HG03135 (cell line): ENCODE data around the gene ATF7.
"Not testable (repeated sequence)": the region's sequence is repeated elsewhere in the genome, so short reads cannot be mapped to it uniquely, and the experiment has no call there.

ENCODE experiments used
- ATAC-seq: cut with Tn5 transposase; IDR thresholded peaks from one replicate; pipeline ENCODE4 v1.9.1; 2021; ENCODE audit warnings: mild to moderate bottlenecking, moderate library complexity; ENCODE audit not compliant: unreplicated experiment

The ATF7 gene

GRCh38 chr12:53567961-53568808 lies 58.0 kb downstream of the ATF7 start:
- no peak for ATAC-seq

- not testable (repeated sequence) for ATAC-seq
These were observed 60.8 kb downstream of the ATF7 start for GRCh38 chr12:53565376-53565775.

- no peak for ATAC-seq
These were observed 61.2 kb downstream of the ATF7 start for GRCh38 chr12:53564941-53565340.

GRCh38 chr12:53564278-53564677 lies 61.9 kb downstream of the ATF7 start:
- ATAC-seq, result no peak

- ATAC-seq, result no peak
These were observed 62.6 kb downstream of the ATF7 start for GRCh38 chr12:53563452-53564028.

GRCh38 chr12:53561590-53561953 lies 64.6 kb downstream of the ATF7 start:
- ATAC-seq, result no peak

- ATAC-seq, result no peak
These were observed 65.1 kb downstream of the ATF7 start for GRCh38 chr12:53560912-53561589.

GRCh38 chr12:53560351-53560750 lies 65.8 kb downstream of the ATF7 start:
- no peak for ATAC-seq

GRCh38 chr12:53558631-53559030 lies 67.6 kb downstream of the ATF7 start:
- no peak for ATAC-seq

GRCh38 chr12:53552361-53553327 lies 73.5 kb downstream of the ATF7 start:
- ATAC-seq, result no peak

- ATAC-seq, result no peak
These were observed 74.3 kb downstream of the ATF7 start for GRCh38 chr12:53551889-53552291.

GRCh38 chr12:53550595-53550994 lies 75.6 kb downstream of the ATF7 start:
- ATAC-seq, result no peak

GRCh38 chr12:53550131-53550530 lies 76.1 kb downstream of the ATF7 start:
- not testable (repeated sequence) for ATAC-seq

- ATAC-seq, result not testable (repeated sequence)
These were observed 77.8 kb downstream of the ATF7 start for GRCh38 chr12:53548354-53548753.

- peak; percentile 92 for ATAC-seq
These were observed 82.6 kb downstream of the ATF7 start for GRCh38 chr12:53543539-53543938.

- no peak for ATAC-seq
These were observed 86.7 kb downstream of the ATF7 start for GRCh38 chr12:53539526-53539925.

- ATAC-seq, result no peak
These were observed 87.9 kb downstream of the ATF7 start for GRCh38 chr12:53538209-53538689.

GRCh38 chr12:53536962-53537361 lies 89.2 kb downstream of the ATF7 start:
- no peak for ATAC-seq

GRCh38 chr12:53533471-53533870 lies 92.7 kb downstream of the ATF7 start:
- ATAC-seq, result no peak
